HG03280 (cell line): ENCODE results near the gene ERVK3-1.
"Not testable (repeated sequence)": the region's sequence is repeated elsewhere in the genome, so short reads cannot be mapped to it uniquely, and the experiment has no call there.

Source experiments
- ATAC-seq: cut with Tn5 transposase; IDR thresholded peaks from one replicate; pipeline ENCODE4 v1.9.1; 2021; ENCODE audit warnings: mild to moderate bottlenecking, moderate library complexity; ENCODE audit not compliant: unreplicated experiment

Gene ERVK3-1

GRCh38 chr19:58304255-58304654, 922 bp upstream of the ERVK3-1 start:
- ATAC-seq = no peak

DNA sequence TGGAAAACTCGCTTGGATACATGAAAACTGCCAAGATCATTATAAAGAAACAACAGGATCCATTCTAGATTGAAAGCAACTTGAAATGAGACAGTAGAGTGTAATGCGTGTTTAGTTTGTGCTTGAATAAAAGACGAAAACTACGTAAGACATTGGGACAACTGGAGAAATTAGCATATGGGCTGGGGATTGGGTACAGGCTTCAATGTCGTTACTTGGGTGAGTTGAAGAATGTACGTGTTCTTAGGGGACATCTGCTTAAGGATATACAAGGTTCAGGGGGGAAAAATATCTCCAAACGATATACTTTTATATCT, 471 bp upstream of the ERVK3-1 start:
- peak; percentile 7 for ATAC-seq

- ATAC-seq = no peak
Measured at GRCh38 chr19:58305932-58306323, 751 bp downstream of the ERVK3-1 start.

- no peak for ATAC-seq
Measured at GRCh38 chr19:58307736-58308135, 2.6 kb downstream of the ERVK3-1 start.

DNA sequence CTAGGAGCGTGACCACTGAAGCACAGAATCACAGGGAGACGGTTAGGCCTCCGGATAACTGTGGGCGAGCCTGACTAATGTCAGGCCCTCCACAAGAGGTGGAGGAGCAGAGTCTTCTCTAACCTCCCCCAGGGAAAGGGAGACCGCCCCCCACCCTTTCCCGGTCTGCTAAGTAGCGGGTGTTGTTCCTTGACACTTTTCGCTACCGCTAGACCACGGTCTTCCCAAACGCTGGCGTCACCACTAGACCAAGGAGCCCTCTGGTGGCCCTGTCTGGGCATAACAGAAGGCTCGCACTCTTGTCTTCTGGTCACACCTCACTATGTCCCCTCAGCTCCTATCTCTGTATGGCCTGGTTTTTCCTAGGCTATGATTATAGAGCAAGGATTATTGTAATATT, 5.5 kb downstream of the ERVK3-1 start:
- not testable (repeated sequence) for ATAC-seq

DNA sequence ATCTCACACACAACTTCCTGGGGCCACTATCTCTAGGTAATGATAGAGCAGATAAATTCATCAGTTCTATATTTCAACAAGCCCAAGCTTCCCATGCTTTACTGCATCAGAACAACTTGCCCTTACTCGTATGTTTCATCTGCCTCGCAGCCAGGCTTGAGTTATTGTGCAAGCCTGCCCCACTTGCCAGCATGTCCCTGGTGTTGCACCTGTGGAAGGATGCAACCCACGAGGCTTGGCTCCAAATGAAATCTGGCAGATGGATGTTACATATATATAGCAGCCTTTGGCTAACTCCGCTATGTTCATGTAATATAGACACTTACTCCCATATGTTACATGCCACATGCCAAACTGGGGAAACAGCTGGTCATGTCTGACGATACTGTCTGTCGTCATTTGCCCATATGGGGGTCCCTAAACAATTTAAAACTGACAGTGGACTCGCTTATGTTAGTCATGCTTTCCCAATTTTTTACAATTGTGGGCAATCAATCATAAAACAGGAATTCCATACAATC, 6.2 kb downstream of the ERVK3-1 start:
- no peak for ATAC-seq

- no peak for ATAC-seq
Measured at GRCh38 chr19:58315580-58315979, 10.4 kb downstream of the ERVK3-1 start.

GRCh38 chr19:58317476-58318072, 12.4 kb downstream of the ERVK3-1 start:
- ATAC-seq = no peak

GRCh38 chr19:58318297-58318696, 13.1 kb downstream of the ERVK3-1 start:
- ATAC-seq = no peak

DNA sequence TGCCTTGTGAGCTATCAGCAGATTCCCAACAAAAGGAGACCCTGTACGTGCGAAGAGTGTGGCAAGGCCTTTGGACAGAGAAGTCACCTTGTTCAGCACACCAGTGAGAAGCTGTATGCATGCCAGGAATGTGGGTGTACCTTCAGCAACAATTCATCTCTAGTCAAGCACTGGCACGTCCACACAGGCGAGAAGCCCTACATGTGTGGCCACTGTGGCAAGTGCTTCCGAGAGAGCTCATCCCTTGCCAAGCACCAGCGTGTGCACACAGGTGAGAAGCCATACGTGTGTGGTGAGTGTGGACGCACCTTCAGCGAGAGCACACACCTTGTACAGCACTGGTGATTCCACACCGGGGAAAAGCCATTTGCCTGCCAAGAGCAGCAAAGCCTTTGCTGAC, 14.1 kb downstream of the ERVK3-1 start:
- no peak for ATAC-seq

GRCh38 chr19:58325311-58326022, 20.3 kb downstream of the ERVK3-1 start:
- no peak for ATAC-seq

- ATAC-seq = no peak
Measured at GRCh38 chr19:58326501-58326913, 21.3 kb downstream of the ERVK3-1 start.

DNA sequence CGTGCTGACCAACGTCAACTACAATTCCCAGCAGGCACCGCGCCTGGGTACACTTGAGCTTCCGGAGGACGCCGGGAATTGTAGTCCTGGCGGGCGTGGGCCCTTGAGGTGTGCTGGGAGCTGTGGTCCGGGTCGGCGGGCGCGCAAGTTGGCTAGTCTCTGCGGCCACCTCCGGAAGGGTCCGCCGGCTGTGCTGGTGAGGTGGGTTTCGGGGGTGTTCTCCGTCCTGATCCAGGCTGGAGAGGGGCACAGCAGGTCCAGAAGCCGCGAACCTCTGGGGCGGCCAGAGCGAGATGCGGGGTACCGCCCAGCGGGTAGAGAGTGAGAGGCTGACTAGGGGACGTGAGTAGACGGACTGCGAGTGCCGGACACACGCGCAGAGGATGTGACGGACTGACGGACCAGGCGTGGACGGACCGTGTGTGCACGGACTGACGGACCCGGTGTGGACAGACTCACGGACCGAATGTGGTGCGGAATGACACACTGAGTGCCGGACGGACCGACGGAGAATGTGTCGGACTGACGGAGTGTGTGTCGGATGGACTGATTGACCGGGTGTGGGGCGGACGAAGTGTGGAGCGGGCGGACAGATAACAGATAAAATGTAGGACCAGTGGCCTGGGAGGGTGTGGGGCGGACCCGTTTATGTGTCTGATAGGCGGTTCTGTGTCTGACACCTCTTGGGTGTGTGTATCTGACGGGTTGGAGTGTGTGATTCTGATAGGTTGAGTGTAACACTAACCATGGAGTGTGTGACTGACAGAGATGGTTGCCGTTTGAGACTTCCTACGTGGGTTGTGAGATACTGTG, 21.9 kb downstream of the ERVK3-1 start, which contains the start of gene ZSCAN22:
Gene ZSCAN22, plus strand, starts transcription at position 81 of the 813 bp plus-strand sequence. CDS start 7,809 bp downstream, outside the sequence.
- peak; percentile 90 for ATAC-seq

GRCh38 chr19:58328999-58329398, 23.8 kb downstream of the ERVK3-1 start:
- ATAC-seq = no peak

DNA sequence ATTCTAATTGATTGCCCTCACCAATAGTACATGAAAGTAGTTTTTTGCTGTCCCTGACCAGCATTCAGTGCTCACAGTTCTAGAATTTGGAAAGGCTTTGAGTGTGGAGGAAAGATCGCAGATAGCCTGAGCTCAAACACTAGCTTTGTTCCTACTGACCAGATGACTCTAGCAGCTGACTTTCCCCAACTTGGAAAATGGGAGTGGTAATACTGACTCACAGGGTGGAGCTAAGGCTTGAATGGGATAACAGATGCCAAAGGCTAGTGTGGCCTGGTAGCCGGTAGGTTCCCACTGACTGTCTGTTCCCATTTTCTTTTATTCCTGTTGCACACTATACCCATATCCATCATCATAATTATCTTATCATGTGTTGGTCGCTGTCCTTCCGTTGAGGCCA, 25.3 kb downstream of the ERVK3-1 start:
- no peak for ATAC-seq

DNA sequence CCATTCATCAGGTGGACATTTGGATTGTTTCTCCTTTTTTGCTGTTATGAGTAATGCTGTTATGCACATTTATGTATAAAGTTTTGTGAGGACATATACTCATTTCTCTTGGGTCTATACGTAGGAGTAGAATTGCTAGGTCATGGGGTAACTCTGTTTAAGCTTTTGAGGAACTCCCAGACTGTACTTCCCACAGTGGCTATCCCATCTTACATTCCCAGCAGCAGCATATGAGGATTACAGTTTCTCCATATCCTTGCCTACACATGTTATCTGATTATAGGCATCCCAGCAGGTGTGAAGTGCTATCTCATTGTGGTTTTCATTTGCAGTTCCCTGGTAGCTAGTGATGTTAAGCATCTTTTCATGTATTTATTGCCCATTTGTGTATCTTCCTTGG, 27.5 kb downstream of the ERVK3-1 start:
- ATAC-seq = no peak

- ATAC-seq = no peak
Measured at GRCh38 chr19:58334691-58335249, 29.6 kb downstream of the ERVK3-1 start.

- no peak for ATAC-seq
Measured at GRCh38 chr19:58335630-58336029, 30.5 kb downstream of the ERVK3-1 start.

DNA sequence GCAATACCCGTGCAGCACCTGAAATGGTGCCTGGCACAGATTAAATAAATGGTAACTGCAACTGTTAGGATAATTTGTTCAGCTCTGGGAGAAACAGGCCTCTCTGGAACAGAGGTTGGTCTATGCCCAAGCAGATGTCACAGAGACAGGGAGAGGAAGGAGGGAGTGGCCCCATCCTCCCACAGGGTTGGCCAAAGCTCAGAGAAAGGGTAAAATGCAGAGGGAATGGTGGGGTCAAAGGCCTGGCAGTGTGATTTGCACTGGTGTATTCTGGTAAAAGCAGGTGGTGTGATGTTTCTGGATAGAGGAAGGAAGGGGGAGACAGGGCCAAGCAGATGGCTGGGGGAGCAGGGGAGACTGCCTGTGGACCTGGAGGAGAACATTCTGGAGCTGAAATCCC, 31.0 kb downstream of the ERVK3-1 start:
- no peak for ATAC-seq

GRCh38 chr19:58336820-58337219, 31.6 kb downstream of the ERVK3-1 start:
- ATAC-seq = no peak

DNA sequence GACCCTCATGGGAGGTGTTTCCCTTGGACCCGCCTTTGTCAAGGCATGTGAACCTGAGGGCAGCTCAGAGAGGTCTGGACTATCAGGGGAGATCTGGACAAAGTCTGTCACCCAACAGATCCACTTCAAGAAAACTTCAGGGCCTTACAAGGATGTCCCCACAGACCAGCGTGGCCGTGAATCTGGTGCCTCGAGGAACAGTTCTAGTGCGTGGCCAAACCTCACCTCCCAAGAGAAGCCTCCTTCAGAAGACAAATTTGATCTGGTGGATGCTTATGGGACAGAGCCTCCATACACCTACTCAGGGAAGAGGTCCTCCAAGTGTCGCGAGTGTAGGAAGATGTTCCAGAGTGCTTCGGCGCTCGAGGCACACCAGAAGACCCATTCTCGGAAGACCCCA, 33.2 kb downstream of the ERVK3-1 start:
- no peak for ATAC-seq
